ENCODE results near the gene SLCO6A1.

SLCO6A1 gene

DNA sequence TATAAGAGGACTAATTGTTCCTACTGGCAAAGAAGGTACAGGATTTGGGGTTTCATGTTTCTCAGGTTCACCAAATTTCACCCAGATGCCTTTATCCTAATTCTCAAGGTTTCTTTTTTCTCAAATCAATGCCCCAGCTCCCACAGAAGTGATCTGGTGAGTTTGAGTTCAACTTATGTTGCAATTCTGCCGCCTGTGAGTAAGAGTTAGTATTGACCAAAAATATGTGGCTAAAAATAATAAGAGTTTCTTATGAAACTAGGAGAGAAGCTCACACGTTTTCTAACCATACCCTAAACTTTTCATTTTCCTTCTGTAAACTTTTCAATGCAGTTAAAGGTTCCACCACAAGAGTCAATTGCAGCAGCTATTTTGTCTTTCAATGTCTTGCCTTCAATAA is 15.1 kb downstream of the SLCO6A1 start:
- TF ChIP-seq FOXM1 (IDR thresholded peaks at IDR 0.05; ENCODE audit: borderline replicate concordance, low read depth), result no peak
- TF ChIP-seq RAD21 (IDR thresholded peaks at IDR 0.05; ENCODE audit: low read depth), result no peak

DNA sequence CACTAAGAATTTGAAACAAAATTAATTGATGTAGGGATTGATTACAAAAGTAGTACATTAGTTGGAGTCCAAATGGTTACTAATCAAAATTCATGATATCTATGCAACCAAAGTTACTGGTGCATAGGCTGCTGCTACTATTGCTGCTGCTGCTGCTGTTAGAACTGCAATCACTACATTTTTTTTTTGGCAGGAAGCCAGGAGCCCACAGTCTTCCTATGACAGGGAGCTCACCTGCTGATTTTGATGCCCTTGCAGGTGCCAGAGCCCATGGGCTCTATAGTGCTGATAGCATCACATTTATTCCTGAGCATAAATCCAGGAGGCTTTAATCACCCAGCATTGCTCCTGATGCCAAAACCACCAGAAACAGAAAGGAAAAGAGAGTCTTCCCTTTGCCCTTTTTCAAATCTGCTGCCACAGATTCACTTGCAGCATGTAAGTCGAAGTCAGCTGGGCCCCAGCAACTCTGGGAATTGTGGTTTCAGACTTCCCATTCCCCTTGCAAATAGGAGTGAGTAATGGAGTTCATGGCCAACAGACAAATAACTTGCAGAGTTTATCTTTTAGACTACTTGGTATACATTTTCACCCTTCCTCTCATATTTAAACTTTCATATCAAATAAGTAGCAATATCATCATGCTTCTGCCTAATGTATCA is 17.6 kb downstream of the SLCO6A1 start:
- TF ChIP-seq NFIC (IDR thresholded peaks at IDR 0.05), result peak; percentile 48
- no peak for TF ChIP-seq TEAD4 (IDR thresholded peaks at IDR 0.05)
- TF ChIP-seq YY1 (IDR thresholded peaks at IDR 0.05; ENCODE audit: low read depth), result no peak
- TF ChIP-seq, protein P1, sequence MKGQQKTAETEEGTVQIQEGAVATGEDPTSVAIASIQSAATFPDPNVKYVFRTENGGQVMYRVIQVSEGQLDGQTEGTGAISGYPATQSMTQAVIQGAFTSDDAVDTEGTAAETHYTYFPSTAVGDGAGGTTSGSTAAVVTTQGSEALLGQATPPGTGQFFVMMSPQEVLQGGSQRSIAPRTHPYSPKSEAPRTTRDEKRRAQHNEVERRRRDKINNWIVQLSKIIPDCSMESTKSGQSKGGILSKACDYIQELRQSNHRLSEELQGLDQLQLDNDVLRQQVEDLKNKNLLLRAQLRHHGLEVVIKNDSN (IDR thresholded peaks at IDR 0.05), result no peak

DNA sequence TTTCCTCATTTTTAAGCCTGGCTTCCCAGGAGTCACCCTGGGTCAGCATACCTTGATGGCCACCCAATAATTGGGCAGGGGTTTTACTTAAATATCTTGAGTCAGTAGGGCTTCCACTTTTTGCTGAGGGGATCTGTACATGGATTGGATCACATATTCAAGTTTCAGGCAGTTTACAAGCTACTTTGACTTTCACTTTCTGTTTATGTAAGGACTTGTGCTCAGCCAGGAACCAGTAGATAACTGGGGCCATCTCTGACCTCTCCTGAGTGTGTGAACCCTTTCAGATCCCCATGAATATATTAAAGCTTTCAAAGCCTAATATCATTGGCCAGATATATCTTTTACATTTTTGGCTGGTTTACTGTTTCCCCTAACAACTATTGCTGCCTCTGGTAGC is 45.1 kb downstream of the SLCO6A1 start:
- no peak for TF ChIP-seq EGR1 (IDR thresholded peaks at IDR 0.05)
- TF ChIP-seq TCF12 (IDR thresholded peaks at IDR 0.05; ENCODE audit: low read depth), result no peak
- no peak for TF ChIP-seq RAD21 (IDR thresholded peaks at IDR 0.05; ENCODE audit: low read depth)
- no peak for TF ChIP-seq CREB1 (IDR thresholded peaks at IDR 0.05; ENCODE audit: low read depth)
- TF ChIP-seq TAF1 (IDR thresholded peaks at IDR 0.05; ENCODE audit: low read depth), result no peak
- TF ChIP-seq NFIC (IDR thresholded peaks at IDR 0.05), result no peak
- TF ChIP-seq, protein P2, sequence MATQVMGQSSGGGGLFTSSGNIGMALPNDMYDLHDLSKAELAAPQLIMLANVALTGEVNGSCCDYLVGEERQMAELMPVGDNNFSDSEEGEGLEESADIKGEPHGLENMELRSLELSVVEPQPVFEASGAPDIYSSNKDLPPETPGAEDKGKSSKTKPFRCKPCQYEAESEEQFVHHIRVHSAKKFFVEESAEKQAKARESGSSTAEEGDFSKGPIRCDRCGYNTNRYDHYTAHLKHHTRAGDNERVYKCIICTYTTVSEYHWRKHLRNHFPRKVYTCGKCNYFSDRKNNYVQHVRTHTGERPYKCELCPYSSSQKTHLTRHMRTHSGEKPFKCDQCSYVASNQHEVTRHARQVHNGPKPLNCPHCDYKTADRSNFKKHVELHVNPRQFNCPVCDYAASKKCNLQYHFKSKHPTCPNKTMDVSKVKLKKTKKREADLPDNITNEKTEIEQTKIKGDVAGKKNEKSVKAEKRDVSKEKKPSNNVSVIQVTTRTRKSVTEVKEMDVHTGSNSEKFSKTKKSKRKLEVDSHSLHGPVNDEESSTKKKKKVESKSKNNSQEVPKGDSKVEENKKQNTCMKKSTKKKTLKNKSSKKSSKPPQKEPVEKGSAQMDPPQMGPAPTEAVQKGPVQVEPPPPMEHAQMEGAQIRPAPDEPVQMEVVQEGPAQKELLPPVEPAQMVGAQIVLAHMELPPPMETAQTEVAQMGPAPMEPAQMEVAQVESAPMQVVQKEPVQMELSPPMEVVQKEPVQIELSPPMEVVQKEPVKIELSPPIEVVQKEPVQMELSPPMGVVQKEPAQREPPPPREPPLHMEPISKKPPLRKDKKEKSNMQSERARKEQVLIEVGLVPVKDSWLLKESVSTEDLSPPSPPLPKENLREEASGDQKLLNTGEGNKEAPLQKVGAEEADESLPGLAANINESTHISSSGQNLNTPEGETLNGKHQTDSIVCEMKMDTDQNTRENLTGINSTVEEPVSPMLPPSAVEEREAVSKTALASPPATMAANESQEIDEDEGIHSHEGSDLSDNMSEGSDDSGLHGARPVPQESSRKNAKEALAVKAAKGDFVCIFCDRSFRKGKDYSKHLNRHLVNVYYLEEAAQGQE (IDR thresholded peaks at IDR 0.05; ENCODE audit: low read depth), result no peak
- no peak for TF ChIP-seq EP300 (IDR thresholded peaks at IDR 0.05; ENCODE audit: borderline replicate concordance)
- TF ChIP-seq FOXM1 (IDR thresholded peaks at IDR 0.05; ENCODE audit: borderline replicate concordance, low read depth), result no peak
- no peak for TF ChIP-seq YY1 (IDR thresholded peaks at IDR 0.05; ENCODE audit: low read depth)
- TF ChIP-seq, protein P1 (IDR thresholded peaks at IDR 0.05), result no peak
- no peak for TF ChIP-seq ZBTB7A (IDR thresholded peaks at IDR 0.05; ENCODE audit: low read depth)
- TF ChIP-seq TEAD4 (IDR thresholded peaks at IDR 0.05), result no peak
- TF ChIP-seq CEBPB (IDR thresholded peaks at IDR 0.05), result no peak
- TF ChIP-seq, protein P3, sequence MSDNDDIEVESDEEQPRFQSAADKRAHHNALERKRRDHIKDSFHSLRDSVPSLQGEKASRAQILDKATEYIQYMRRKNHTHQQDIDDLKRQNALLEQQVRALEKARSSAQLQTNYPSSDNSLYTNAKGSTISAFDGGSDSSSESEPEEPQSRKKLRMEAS (IDR thresholded peaks at IDR 0.05), result no peak

DNA sequence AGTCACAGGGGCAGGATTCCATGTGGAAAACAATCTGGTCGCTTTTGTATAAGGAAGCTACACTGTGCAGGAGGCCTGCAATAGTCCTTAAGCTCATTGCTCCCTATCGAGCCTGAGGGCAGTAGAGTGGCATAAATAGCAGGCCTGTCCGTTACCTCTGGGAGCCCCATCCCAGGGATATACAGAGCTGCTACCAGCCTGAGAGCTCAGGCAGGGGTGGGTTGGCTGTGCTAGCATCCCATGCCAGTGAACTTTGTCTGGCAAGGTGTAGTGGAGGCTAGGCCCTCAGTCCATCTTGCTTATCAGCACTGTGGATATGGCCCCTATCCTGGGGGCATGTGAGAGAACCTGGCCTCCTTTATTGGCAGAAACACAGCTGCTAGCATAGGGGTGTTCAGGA is 47.7 kb downstream of the SLCO6A1 start:
- no peak for TF ChIP-seq ZBTB7A (IDR thresholded peaks at IDR 0.05; ENCODE audit: low read depth)
- no peak for TF ChIP-seq RAD21 (IDR thresholded peaks at IDR 0.05; ENCODE audit: low read depth)
- TF ChIP-seq, protein P2 (IDR thresholded peaks at IDR 0.05; ENCODE audit: low read depth), result no peak
- TF ChIP-seq, protein P1 (IDR thresholded peaks at IDR 0.05), result no peak
- no peak for TF ChIP-seq TCF12 (IDR thresholded peaks at IDR 0.05; ENCODE audit: low read depth)
- no peak for TF ChIP-seq NFIC (IDR thresholded peaks at IDR 0.05)
- TF ChIP-seq EP300 (IDR thresholded peaks at IDR 0.05; ENCODE audit: borderline replicate concordance), result no peak
- no peak for TF ChIP-seq CREB1 (IDR thresholded peaks at IDR 0.05; ENCODE audit: low read depth)
- TF ChIP-seq, protein P3 (IDR thresholded peaks at IDR 0.05), result no peak
- no peak for TF ChIP-seq TEAD4 (IDR thresholded peaks at IDR 0.05)
- no peak for TF ChIP-seq TAF1 (IDR thresholded peaks at IDR 0.05; ENCODE audit: low read depth)
- TF ChIP-seq CEBPB (IDR thresholded peaks at IDR 0.05), result no peak
- TF ChIP-seq YY1 (IDR thresholded peaks at IDR 0.05; ENCODE audit: low read depth), result no peak

DNA sequence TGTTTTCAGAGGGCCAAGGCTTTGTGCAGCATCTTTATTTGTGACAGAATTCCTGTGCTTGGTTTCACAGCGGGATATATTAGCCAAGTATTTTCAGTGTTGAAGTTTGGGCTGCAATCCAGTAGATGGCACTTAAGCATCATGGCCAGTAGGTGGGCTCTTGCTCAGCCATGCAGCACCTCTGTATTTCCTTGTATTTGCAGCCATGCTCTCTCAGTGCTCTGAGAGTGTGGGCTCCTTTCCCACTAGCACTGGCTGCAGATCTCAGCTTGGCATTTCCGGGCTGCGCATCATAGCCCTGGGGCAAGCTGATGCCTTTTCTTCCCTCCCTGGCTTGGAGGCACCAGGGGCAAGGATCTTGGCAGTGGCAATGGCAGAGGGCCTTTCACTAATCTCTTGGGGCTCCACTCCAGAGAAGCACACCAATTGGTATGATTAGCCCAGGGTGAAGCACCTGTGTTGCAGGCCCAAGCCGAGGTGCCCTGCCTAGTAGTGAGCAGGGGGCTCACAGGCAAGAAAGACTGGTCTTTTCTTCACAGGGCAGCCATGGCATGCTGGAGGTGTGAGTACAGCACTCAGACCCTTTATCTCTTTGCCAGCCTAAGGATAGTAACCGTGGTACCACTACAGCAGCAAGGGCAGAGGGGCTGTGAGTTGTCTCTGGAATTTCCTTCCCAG is 48.3 kb downstream of the SLCO6A1 start:
- no peak for TF ChIP-seq TEAD4 (IDR thresholded peaks at IDR 0.05)
- TF ChIP-seq RAD21 (IDR thresholded peaks at IDR 0.05; ENCODE audit: low read depth), result peak; percentile 65
- TF ChIP-seq, protein P2 (IDR thresholded peaks at IDR 0.05; ENCODE audit: low read depth), result no peak
